Esophagus (tissue), 2 donors: ENCODE data around the gene SLCO3A1. TPM values are rescaled to one million over a fixed set of nuclear protein-coding genes. Genes with fewer than 3 reads are reported as not detected.

Experiments
- H3K27ac ChIP-seq, 2 donors: one replicate each; pipeline ENCODE4 v1.5.1; 2013; ENCODE audit warnings: low read depth in 2 of 2, mild to moderate bottlenecking in 2 of 2, inconsistent platforms in 1 of 2, low read length in 1 of 2, moderate library complexity in 1 of 2
- H3K27me3 ChIP-seq, 2 donors: one replicate each; pipeline ENCODE4 v1.6.1; 2013; ENCODE audit warnings: low read length in 2 of 2, control low read depth in 1 of 2, mild to moderate bottlenecking in 1 of 2; ENCODE audit not compliant: insufficient read depth in 2 of 2, control insufficient read depth in 1 of 2
- H3K36me3 ChIP-seq, 2 donors: one replicate each; pipeline ENCODE4 v1.6.1; 2013; ENCODE audit warnings: low read length in 1 of 2; ENCODE audit not compliant: control insufficient read depth in 2 of 2, insufficient read depth in 2 of 2
- H3K4me1 ChIP-seq, 2 donors: one replicate each; pipeline ENCODE4 v1.6.1; 2013; ENCODE audit warnings: low read length in 1 of 2; ENCODE audit not compliant: control insufficient read depth in 2 of 2, insufficient read depth in 2 of 2
- H3K4me3 ChIP-seq, 2 donors: one replicate each; pipeline ENCODE4 v1.5.1; 2013; ENCODE audit warnings: low read length in 2 of 2, mild to moderate bottlenecking in 2 of 2, low read depth in 1 of 2, moderate library complexity in 1 of 2
- H3K9me3 ChIP-seq, 2 donors: one replicate each; pipeline ENCODE4 v1.6.1; 2013; ENCODE audit warnings: mild to moderate bottlenecking in 2 of 2, low read depth in 1 of 2, low read length in 1 of 2, moderate library complexity in 1 of 2; ENCODE audit not compliant: control insufficient read depth in 2 of 2, insufficient read depth in 1 of 2
- WGBS, 2 donors: extraction: QIAGEN DNeasy Blood & Tissue Kit; methylation state at CpG; one replicate each; pipeline ENCODE4 v1.1.7; 2013; 5-methylcytosine and 5-hydroxymethylcytosine counted together
- polyA plus RNA-seq, 2 donors: library from polyadenylated mRNA; stranded (reverse); fragments of 200-250 nt; gene quantifications; one replicate each; pipeline ENCODE4 v1.2.3, GENCODE V29; 2013
- donor health status: healthy with polysubstance abuse.
- donor health status: Bipolar disorder and iron deficiency.

The SLCO3A1 gene
- polyA plus RNA-seq, 2 donors: 18.2 to 18.5 TPM

- no peaks in the 10 kb centered on the region for H3K9me3 ChIP-seq
- peaks cover 0 to 3% of the 10 kb centered on the region in 2 donors for H3K4me1 ChIP-seq
- H3K4me3 ChIP-seq: no peak overlapping the region
- 83 to 93% methylated on average over 9 of the region's 9 CpGs for WGBS, 2 donors
- H3K36me3 ChIP-seq: no peaks in the 10 kb centered on the region
- H3K27me3 ChIP-seq: no peaks in the 10 kb centered on the region
- no peak overlapping the region for H3K27ac ChIP-seq
Measured at GRCh38 chr15:91874992-91875660, 21.6 kb downstream of the SLCO3A1 start.

GRCh38 chr15:91876187-91876586, 22.7 kb downstream of the SLCO3A1 start:
- no peaks in the 10 kb centered on the region for H3K27me3 ChIP-seq
- H3K4me1 ChIP-seq: peaks cover 0 to 3% of the 10 kb centered on the region in 2 donors
- H3K9me3 ChIP-seq: no peaks in the 10 kb centered on the region
- no peak overlapping the region for H3K27ac ChIP-seq
- no peak overlapping the region for H3K4me3 ChIP-seq
- no peaks in the 10 kb centered on the region for H3K36me3 ChIP-seq
- 93 to 98% methylated on average over 5 of the region's 5 CpGs for WGBS, 2 donors

- Histone ChIP-seq H3K4me1 (peaks cover 0 to 3% of the 10 kb centered on the region in 2 donors), H3K4me3 (no peak overlapping the region), H3K36me3 (no peaks in the 10 kb centered on the region), H3K9me3 (no peaks in the 10 kb centered on the region), H3K27ac (no peak overlapping the region), H3K27me3 (no peaks in the 10 kb centered on the region)
- WGBS, 2 donors: 93 to 96% methylated on average over 10 of the region's 10 CpGs
Measured at GRCh38 chr15:91878319-91878870, 24.9 kb downstream of the SLCO3A1 start.

GRCh38 chr15:91879158-91879557, 25.6 kb downstream of the SLCO3A1 start:
- Histone ChIP-seq H3K4me3 (no peak overlapping the region), H3K9me3 (no peaks in the 10 kb centered on the region), H3K27ac (no peak overlapping the region), H3K36me3 (no peaks in the 10 kb centered on the region), H3K4me1 (peaks cover 0 to 3% of the 10 kb centered on the region in 2 donors), H3K27me3 (no peaks in the 10 kb centered on the region)
- 83 to 88% methylated on average over 2 of the region's 2 CpGs for WGBS, 2 donors

- H3K36me3 ChIP-seq: no peaks in the 10 kb centered on the region
- no peaks in the 10 kb centered on the region for H3K9me3 ChIP-seq
- no peak overlapping the region for H3K27ac ChIP-seq
- WGBS, 2 donors: 87 to 93% methylated on average over 3 of the region's 3 CpGs
- H3K4me3 ChIP-seq: no peak overlapping the region
- H3K27me3 ChIP-seq: no peaks in the 10 kb centered on the region
- H3K4me1 ChIP-seq: peaks cover 0 to 3% of the 10 kb centered on the region in 2 donors
Measured at GRCh38 chr15:91880373-91880772, 26.9 kb downstream of the SLCO3A1 start.

GRCh38 chr15:91881569-91882297, 28.2 kb downstream of the SLCO3A1 start:
- peaks cover 0 to 5% of the 10 kb centered on the region in 2 donors for H3K4me1 ChIP-seq
- H3K9me3 ChIP-seq: no peaks in the 10 kb centered on the region
- H3K36me3 ChIP-seq: no peaks in the 10 kb centered on the region
- H3K27me3 ChIP-seq: no peaks in the 10 kb centered on the region
- 78 to 87% methylated on average over 9 of the region's 9 CpGs for WGBS, 2 donors
- no peak overlapping the region for H3K4me3 ChIP-seq
- no peak overlapping the region for H3K27ac ChIP-seq

GRCh38 chr15:91882858-91883586, 29.5 kb downstream of the SLCO3A1 start:
- H3K9me3 ChIP-seq: no peaks in the 10 kb centered on the region
- H3K27me3 ChIP-seq: no peaks in the 10 kb centered on the region
- H3K4me1 ChIP-seq: peaks cover 3 to 8% of the 10 kb centered on the region in 2 donors
- H3K27ac ChIP-seq: no peak overlapping the region
- no peak overlapping the region for H3K4me3 ChIP-seq
- 79 to 81% methylated on average over 8 of the region's 8 CpGs for WGBS, 2 donors
- no peaks in the 10 kb centered on the region for H3K36me3 ChIP-seq

GRCh38 chr15:91884606-91885005, 31.1 kb downstream of the SLCO3A1 start:
- Histone ChIP-seq H3K27me3 (no peaks in the 10 kb centered on the region), H3K27ac (no peak overlapping the region), H3K4me3 (no peak overlapping the region), H3K36me3 (no peaks in the 10 kb centered on the region), H3K4me1 (peaks cover 3 to 8% of the 10 kb centered on the region in 2 donors), H3K9me3 (no peaks in the 10 kb centered on the region)
- 75 to 83% methylated on average over 3 of the region's 3 CpGs for WGBS, 2 donors

- Histone ChIP-seq H3K4me1 (peaks cover 3 to 8% of the 10 kb centered on the region in 2 donors), H3K27ac (no peak overlapping the region), H3K4me3 (no peak overlapping the region), H3K27me3 (no peaks in the 10 kb centered on the region), H3K36me3 (no peaks in the 10 kb centered on the region), H3K9me3 (no peaks in the 10 kb centered on the region)
- 85 to 89% methylated on average over 7 of the region's 7 CpGs for WGBS, 2 donors
Measured at GRCh38 chr15:91885054-91885453, 31.5 kb downstream of the SLCO3A1 start.
